OCI-LY7 (cell line): Measurements from ENCODE around the gene SERINC4.

Experiments
- EZH2phosphoT487 ChIP-seq: fragments of 200-600 bp; sonication (generic); IDR thresholded peaks from 2 replicates; pipeline ENCODE4 v1.6.1; 2018; ENCODE audit warnings: low read depth, borderline replicate concordance, mild to moderate bottlenecking, mixed run types, antibody characterized with exemption, low read length, moderate library complexity, mixed read lengths
- TF ChIP-seq, protein P1 (sequence below): fragments of 200-600 bp; sonication (generic); conservative IDR thresholded peaks from 2 replicates; pipeline ENCODE4 v1.5.1; 2014; ENCODE audit warnings: mild to moderate bottlenecking, antibody characterized with exemption, low read length, moderate library complexity, mixed read lengths

DNA sequence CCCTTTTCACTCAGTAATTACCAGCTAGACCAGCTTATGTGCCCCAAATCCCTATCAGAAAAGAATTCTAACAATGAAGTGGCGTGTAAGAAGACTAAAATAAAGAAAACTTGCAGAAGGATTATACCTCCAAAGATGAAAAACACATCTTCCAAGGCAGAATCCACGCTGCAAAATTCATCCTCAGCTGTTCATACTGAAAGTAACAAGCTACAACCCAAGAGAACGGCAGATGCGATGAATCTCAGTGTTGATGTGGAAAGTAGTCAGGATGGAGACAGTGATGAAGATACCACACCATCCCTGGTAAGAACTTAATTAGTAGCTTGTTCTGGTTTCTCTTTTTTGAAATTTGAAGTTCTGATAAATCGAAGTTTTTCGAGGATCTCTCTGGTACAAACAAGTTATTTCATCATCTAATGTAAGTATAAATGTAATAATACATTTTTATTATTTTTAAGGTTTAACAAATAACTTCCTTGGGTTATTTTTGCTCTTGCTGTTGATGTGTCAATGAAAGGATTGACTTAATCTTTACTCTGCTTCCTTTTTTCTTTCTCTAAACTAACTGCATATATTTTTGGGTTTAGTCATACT lies 28.1 kb upstream of the SERINC4 start:
- TF ChIP-seq, protein P1, sequence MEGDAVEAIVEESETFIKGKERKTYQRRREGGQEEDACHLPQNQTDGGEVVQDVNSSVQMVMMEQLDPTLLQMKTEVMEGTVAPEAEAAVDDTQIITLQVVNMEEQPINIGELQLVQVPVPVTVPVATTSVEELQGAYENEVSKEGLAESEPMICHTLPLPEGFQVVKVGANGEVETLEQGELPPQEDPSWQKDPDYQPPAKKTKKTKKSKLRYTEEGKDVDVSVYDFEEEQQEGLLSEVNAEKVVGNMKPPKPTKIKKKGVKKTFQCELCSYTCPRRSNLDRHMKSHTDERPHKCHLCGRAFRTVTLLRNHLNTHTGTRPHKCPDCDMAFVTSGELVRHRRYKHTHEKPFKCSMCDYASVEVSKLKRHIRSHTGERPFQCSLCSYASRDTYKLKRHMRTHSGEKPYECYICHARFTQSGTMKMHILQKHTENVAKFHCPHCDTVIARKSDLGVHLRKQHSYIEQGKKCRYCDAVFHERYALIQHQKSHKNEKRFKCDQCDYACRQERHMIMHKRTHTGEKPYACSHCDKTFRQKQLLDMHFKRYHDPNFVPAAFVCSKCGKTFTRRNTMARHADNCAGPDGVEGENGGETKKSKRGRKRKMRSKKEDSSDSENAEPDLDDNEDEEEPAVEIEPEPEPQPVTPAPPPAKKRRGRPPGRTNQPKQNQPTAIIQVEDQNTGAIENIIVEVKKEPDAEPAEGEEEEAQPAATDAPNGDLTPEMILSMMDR: no peak
- no peak for TF ChIP-seq EZH2phosphoT487
